ENCODE data around the gene TMEM140. TPM values are rescaled to one million over a fixed set of nuclear protein-coding genes. Genes with fewer than 3 reads are reported as not detected.

TMEM140 gene
- total and polyA plus RNA-seq, 2 of the 13 experiments (the other 11 are each of a cell fraction or from before 2014, with no cell fraction given): 9.2 to 21.7 TPM

DNA sequence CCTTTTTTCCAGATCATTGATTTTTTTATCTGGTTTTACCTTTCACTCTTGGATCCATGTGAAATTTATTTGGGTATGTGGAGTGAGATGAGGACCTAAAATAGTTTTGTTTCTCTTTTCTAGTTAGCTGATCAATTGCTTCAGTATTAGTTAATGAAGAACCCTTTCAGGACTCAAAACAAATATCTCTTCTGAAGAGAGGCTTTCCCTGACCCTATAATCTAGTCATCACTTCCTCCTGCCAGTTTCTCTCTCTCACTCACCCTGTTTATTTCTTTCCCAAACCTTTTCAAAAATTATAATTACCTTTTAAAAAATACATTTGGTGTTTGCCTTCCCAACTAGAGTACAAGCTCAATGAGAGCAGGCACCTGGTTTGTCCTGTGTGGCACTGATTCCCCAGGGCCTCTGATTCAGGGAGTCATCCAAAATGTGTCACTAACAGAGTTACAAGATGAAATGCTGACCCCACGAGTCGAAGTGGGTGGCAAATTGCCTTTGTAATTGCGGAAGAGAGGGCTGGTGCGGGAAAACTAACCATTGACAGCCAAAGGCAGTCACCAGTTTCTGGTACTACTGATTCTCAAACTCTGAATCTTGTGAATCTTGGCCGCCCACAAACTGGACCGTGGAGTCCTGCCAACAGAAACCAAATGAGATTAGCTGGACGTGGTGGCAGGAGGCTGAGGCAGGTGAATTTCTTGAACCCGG, 2.4 kb downstream of the TMEM140 start:
- BruUV-seq (replicated peaks): no TSS peak
- Histone ChIP-seq H2AFZ (ENCODE audit: low read length) (no peak overlapping the region), H3K27ac (ENCODE audit: extremely low read length, insufficient read depth, low read length) (no peak overlapping the region), H3K4me2 (ENCODE audit: low read depth, low read length) (peak overlapping the region; percentile 88), H4K20me1 (ENCODE audit: insufficient read depth, low read length) (no peaks in the 10 kb centered on the region; the same call in 1 of the 2 replicates), H3K27me3 (ENCODE audit: control insufficient read depth in 1 of 2, insufficient read depth in 2 of 2, low read length in 2 of 2) (no peaks in the 10 kb centered on the region; a peak in 1 of 5 replicates), H3K4me1 (ENCODE audit: insufficient read depth, low read length) (peaks cover 70% of the 10 kb centered on the region), H3K9ac (ENCODE audit: insufficient read depth, low read depth, low read length) (peak overlapping the region; percentile 74; the same call in 1 of the 2 replicates), H3K36me3 (replicated peaks in 1 of 2; ENCODE audit: control insufficient read depth in 1 of 2, insufficient read depth in 2 of 2, low read length in 2 of 2) (peaks cover 2 to 8% of the 10 kb centered on the region in 2 experiments; a peak in 1 of 5 replicates), H3K9me3 (ENCODE audit: low read length) (peaks cover 3% of the 10 kb centered on the region), H3K79me2 (ENCODE audit: insufficient read depth, low read length) (peaks cover 65% of the 10 kb centered on the region), H3K4me3 (replicated peaks in 1 of 3; ENCODE audit: insufficient read depth in 1 of 3, low read depth in 2 of 3, low read length in 3 of 3) (peak overlapping the region; percentile 17 to 67 (median 58); a peak in 5 of 6 replicates)
- in situ Hi-C loops (cut with HindIII; ENCODE audit: extremely low pct_ligation_motif_present, low pct_unique_long_range_greater_than_20kb): no loop called here
- CTCF ChIA-PET (ENCODE audit: low intra/inter-chr PET ratio, low total read pairs): no interaction called here
- 75% methylated on average over 8 of the region's 8 CpGs for WGBS (ENCODE audit: low lambda C conversion rate)
- TF ChIP-seq ZNF274 (CRISPR knock-in tag; IDR thresholded peaks at IDR 0.05) (no peak), MYNN (CRISPR knock-in tag; IDR thresholded peaks at IDR 0.05; ENCODE audit: low read depth) (no peak), SALL1 (CRISPR knock-in tag; IDR thresholded peaks at IDR 0.05) (0 out of 2 replicates have a peak, but pooled peaks have one; percentile 17), TRIM24 (CRISPR knock-in tag; IDR thresholded peaks at IDR 0.05) (no peak), ZNF331 (CRISPR knock-in tag; IDR thresholded peaks at IDR 0.05) (no peak), ZZZ3 (CRISPR knock-in tag; IDR thresholded peaks at IDR 0.05; ENCODE audit: borderline replicate concordance) (no peak), MIER2 (CRISPR knock-in tag; IDR thresholded peaks at IDR 0.05) (no peak), JUNB (CRISPR knock-in tag; IDR thresholded peaks at IDR 0.05; ENCODE audit: borderline replicate concordance) (no peak), ZNF329 (CRISPR knock-in tag; IDR thresholded peaks at IDR 0.05; ENCODE audit: low read depth) (no peak), POGK (CRISPR knock-in tag; conservative IDR thresholded peaks at IDR 0.05) (peak; percentile 40; the same call in 1 of the 2 replicates), ZNF550 (CRISPR knock-in tag; IDR thresholded peaks at IDR 0.05; ENCODE audit: borderline replicate concordance) (no peak), DNMT1 (CRISPR knock-in tag; IDR thresholded peaks at IDR 0.05) (no peak)
- TF ChIP-seq, protein P1, sequence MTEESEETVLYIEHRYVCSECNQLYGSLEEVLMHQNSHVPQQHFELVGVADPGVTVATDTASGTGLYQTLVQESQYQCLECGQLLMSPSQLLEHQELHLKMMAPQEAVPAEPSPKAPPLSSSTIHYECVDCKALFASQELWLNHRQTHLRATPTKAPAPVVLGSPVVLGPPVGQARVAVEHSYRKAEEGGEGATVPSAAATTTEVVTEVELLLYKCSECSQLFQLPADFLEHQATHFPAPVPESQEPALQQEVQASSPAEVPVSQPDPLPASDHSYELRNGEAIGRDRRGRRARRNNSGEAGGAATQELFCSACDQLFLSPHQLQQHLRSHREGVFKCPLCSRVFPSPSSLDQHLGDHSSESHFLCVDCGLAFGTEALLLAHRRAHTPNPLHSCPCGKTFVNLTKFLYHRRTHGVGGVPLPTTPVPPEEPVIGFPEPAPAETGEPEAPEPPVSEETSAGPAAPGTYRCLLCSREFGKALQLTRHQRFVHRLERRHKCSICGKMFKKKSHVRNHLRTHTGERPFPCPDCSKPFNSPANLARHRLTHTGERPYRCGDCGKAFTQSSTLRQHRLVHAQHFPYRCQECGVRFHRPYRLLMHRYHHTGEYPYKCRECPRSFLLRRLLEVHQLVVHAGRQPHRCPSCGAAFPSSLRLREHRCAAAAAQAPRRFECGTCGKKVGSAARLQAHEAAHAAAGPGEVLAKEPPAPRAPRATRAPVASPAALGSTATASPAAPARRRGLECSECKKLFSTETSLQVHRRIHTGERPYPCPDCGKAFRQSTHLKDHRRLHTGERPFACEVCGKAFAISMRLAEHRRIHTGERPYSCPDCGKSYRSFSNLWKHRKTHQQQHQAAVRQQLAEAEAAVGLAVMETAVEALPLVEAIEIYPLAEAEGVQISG (CRISPR knock-in tag; IDR thresholded peaks at IDR 0.05): no peak
- TF ChIP-seq, protein P2, sequence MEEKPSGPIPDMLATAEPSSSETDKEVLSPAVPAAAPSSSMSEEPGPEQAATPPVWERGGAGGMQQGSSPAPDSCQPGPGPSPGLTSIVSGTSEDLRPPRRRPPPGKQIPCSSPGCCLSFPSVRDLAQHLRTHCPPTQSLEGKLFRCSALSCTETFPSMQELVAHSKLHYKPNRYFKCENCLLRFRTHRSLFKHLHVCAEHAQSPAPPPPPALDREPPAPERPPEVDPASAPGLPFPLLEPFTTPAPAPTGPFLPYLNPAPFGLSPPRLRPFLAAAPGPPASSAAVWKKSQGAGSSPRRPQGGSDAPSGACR (CRISPR knock-in tag; IDR thresholded peaks at IDR 0.05): no peak
- TF ChIP-seq, protein P3, sequence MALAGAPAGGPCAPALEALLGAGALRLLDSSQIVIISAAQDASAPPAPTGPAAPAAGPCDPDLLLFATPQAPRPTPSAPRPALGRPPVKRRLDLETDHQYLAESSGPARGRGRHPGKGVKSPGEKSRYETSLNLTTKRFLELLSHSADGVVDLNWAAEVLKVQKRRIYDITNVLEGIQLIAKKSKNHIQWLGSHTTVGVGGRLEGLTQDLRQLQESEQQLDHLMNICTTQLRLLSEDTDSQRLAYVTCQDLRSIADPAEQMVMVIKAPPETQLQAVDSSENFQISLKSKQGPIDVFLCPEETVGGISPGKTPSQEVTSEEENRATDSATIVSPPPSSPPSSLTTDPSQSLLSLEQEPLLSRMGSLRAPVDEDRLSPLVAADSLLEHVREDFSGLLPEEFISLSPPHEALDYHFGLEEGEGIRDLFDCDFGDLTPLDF (CRISPR knock-in tag; IDR thresholded peaks at IDR 0.05): no peak
- POLR2A ChIA-PET: interaction anchor here (1.4 to 1.5 kb wide), 2 partner anchors 10 to 164 kb away, joined by 3 read pairs; partner anchors contain the start of gene AGBL3
- no peak for DNase-seq (ENCODE audit: low spot score)
- no peak for ATAC-seq
- intact Hi-C loops (cut with micrococcal nuclease; ENCODE audit: unreplicated experiment): no loop called here
- FAIRE-seq: no peak
